SHP77 treated with DMSO at 0.1 percent for 48 hours (cell line): ENCODE measurements around the gene WIPF2.
A peak's percentile ranks its signal among the peaks of the same experiment; 100 is the strongest.

Experiments used
- DNase-seq: peaks from one replicate; lab custom pipeline; 2025; lab: John Stamatoyannopoulos, UW

Gene WIPF2

DNA sequence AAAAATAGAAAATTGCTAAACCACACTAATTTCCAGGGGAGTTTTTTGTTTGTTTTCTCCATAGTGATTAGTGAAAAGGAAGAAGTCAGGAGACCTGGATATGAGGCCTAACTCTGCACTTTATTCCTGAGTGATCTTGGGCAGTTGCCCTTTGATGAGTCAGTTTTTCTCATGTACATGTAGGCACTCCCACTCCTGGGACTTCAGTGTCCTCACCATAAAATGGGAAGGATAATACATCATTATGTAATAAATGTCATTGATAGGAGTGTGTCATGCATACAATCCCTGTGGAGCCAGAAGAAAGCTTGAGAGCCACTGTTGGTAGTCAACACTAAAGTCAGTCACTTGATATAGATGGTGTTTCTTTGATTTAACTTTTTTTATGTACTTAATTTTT is 32.5 kb downstream of the WIPF2 start:
- no peak for DNase-seq

- no peak for DNase-seq
These were observed 34.5 kb downstream of the WIPF2 start for GRCh38 chr17:40253565-40253964.

DNA sequence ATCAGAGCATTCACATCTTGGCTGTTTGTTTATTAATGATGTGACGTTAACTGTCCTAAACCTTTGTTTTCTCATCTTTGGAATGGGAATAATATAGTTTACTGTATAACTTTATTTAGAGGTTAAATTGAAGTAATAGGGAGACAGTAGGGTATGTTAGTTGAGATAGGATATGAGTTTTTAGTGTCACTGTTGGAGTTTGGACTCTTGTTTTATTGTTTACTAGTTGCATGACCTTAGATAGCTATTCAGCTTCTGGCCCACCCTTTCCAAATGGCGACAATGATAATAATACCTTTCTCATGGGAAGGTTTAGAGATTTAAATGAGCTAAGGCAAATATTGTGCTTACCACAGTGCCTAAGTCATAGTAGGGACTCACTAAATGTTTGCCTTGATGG is 40.4 kb downstream of the WIPF2 start:
- no peak for DNase-seq

DNA sequence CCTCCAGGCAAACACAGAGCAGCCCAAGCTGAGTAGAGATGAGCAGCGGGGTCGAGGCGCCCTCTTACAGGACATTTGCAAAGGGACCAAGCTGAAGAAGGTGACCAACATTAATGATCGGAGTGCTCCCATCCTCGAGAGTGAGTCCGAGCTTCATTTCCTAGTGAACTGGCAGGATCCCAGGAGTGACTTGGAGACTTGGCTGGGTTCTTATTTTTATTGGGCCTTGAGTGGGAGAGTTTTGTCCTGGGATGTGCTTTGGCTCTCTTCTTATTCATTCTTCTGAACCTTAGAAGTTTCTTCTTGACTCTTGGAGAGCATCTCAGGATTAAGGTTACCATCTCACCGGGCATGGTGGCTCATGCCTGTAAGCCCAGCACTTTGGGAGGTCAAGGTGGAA is 41.4 kb downstream of the WIPF2 start:
- DNase-seq: no peak

GRCh38 chr17:40264458-40265185 is 45.5 kb downstream of the WIPF2 start:
- DNase-seq: no peak

GRCh38 chr17:40265337-40265736 is 46.2 kb downstream of the WIPF2 start:
- DNase-seq: no peak

GRCh38 chr17:40266882-40267281 is 47.8 kb downstream of the WIPF2 start:
- DNase-seq: no peak

DNA sequence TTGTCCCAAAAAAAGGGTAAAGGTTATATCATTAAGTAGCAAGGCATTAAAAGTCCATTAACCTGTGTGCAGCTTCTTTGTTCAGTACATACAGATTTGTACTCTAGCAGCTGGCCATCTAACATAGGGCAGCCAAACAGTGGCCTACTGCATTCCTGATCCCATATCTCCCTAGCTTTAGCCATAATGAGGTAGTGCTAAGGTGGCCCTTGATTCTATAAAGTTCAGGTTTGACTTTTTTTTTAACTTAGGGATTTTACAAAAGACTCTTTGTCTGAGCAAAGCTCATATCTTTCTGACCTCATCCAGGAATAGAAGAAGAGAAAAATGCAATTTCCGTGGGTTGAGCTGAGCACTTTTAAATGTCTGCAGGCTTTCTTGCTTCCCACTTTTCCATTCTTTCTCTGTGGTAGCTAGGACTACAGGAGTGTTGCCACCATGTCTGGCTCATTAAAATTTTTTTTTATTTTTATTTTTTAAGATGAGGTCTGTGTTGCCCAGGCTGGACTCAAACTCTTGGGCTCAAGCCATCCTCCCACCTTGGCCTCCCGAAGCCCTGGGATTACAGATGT is 49.1 kb downstream of the WIPF2 start:
- no peak for DNase-seq

- DNase-seq: no peak
These were observed 59.3 kb downstream of the WIPF2 start for GRCh38 chr17:40278414-40278813.

- DNase-seq: no peak
These were observed 60.3 kb downstream of the WIPF2 start for GRCh38 chr17:40279402-40279801.

- no peak for DNase-seq
These were observed 62.6 kb downstream of the WIPF2 start for GRCh38 chr17:40281663-40282062.

DNA sequence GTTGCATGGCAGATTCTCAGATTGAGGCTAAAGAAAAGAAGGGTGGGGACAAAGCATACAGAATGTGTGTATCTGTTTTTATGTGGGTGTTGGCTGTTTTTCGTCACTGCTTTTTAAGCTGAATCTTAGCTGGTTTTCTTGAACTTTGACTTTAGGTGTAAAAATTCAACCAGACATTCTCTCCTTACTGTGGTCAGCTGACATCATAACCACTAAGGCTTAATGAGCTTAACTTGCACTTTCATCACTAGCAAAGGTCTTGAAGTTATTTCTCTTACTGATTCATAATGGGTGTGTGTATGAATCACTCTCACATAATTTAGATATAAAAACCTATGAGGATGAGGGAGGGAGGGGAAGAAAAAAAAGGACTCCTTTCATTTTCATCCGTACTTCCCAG is 64.6 kb downstream of the WIPF2 start:
- no peak for DNase-seq

DNA sequence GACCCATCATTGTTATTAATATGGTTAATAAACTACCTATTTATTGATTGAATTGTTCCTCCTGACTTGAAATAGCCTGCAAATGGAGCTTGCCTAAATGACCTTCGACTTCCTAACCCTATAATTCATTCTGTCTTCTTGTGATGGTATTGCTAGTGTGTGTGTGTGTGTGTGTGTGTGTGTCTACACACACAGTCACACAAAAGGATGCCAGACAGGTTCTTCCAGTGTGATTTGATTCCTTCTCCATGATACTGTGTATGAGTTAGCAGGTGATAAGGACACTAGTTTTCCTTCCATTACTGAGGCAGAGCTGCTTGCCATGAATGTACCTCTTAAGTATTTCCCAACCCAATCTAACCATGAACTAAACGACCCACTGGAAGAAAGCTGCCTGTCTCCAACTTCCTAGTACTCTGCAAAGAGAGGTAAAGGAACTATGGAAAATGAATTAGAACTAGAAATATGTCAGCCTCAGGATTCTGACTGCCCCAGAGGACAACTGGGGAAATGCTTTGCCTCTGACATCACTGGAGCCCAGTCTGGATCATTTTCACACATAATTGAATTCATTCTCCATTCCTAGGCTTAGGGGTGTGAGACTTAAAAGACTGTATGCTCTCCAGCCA is 65.1 kb downstream of the WIPF2 start:
- no peak for DNase-seq

DNA sequence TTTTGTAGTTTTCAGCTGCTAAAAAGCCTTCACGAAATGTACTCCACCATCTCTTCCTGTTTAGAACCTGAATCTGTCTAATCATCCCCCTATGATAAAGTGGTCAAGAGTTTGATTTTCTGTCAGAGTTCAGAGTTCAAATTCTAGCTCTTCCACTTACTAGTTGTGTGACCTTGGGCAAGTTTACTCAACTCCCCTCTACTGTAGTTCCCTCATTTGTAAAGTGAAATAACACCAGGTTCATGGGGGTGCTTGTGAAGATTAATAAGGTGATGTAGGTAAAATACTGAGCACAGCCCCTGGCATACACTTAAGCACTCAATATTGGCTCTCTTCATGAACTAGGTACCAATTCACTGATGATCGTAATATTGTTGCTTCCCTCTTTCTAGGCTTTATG is 67.4 kb downstream of the WIPF2 start:
- DNase-seq: no peak

DNA sequence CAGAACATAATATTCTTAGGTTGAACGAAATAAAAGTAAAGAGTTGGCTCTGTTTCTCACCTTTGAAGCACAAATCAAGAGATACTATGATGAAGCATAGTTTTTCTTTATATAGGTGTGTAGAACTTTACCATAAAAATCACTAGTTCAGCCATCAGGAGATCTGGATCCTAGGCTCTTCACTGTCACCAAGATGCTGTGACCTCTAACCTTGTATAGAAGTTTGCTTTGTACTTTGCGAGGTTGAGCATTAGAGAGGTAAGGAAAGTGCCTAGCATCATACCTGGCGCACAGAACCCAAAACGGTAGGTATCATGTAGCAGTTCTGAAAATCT is 68.0 kb downstream of the WIPF2 start:
- DNase-seq: no peak

DNA sequence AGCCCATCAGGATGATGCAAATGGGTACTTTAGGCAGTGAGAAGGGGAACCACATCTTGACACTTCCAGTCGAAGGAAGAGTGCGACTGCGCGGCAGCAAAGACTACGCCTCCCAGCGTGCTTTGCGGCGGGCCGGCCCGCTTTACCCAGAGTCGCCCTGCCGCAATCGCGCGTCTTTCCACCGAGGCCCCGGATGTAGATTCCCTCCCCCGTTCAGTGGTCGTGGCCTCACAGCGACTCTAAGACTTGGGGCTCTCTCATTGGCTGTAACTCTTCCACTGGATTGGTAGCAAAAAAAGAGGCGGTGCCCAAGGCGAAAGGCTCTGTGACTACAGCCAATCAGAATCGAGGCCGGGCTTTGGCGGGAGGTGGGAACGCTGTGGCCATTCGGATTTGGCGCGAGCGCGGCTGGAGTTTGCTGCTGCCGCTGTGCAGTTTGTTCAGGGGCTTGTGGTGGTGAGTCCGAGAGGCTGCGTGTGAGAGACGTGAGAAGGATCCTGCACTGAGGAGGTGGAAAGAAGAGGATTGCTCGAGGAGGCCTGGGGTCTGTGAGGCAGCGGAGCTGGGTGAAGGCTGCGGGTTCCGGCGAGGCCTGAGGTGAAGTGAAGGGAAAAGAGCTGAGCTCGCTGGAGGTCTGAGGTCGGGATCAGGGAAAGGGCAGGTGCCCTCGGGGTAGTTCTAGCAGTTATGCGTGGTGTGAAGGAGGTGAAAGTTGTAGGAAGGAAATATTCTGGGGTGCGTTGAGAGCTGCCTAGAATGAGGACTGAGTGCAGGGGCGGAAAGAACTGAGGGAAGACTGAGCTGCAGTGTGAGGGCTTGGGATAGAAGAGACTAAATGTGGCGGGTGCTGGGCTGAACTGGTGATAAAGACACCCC is 68.6 kb downstream of the WIPF2 start, which contains the start of gene CDC6:
TSS of gene CDC6 (plus strand) at position 386 of the 876 bp plus-strand sequence. CDS start 1,542 bp downstream, outside the sequence.
- peak; percentile 99 for DNase-seq

DNA sequence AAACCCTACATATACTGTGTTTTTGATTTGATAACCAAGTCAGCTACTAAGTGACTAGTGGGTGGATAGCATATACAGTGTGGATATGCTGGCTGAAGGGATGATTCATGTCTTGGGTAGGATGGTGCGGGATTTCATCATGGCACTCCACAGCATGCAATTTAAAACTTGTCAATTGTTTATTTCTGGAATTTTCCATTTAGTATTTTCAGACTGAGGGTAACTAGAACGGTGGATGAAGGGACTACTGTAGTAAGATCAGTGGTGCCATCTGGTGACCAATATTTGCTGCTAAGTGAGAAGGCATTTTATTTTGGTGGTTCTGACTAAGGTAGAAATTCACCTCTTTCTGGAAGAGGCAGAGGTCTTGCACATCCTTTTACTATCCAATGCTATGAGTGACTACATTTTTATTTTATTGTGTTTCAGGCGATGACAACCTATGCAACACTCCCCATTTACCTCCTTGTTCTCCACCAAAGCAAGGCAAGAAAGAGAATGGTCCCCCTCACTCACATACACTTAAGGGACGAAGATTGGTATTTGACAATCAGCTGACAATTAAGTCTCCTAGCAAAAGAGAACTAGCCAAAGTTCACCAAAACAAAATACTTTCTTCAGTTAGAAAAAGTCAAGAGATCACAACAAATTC is 71.7 kb downstream of the WIPF2 start:
- DNase-seq: peak; percentile 7

- no peak for DNase-seq
These were observed 72.2 kb downstream of the WIPF2 start for GRCh38 chr17:40291281-40291664.

GRCh38 chr17:40293363-40293762 is 74.3 kb downstream of the WIPF2 start:
- no peak for DNase-seq

GRCh38 chr17:40295488-40296436 is 76.7 kb downstream of the WIPF2 start:
- no peak for DNase-seq

- no peak for DNase-seq
These were observed 78.4 kb downstream of the WIPF2 start for GRCh38 chr17:40297511-40297910.
